Suppressor macrophage treated with lipopolysaccharide for 4 hours (primary cell): ENCODE data around the gene TIRAP.
A peak's percentile ranks its signal among the peaks of the same experiment; 100 is the strongest.

Experiments
- DNase-seq: peaks from one replicate; pipeline ENCODE4 v3.0.0-alpha.2; 2020

Gene TIRAP

GRCh38 chr11:126327281-126328000, 44.5 kb downstream of the TIRAP start:
- DNase-seq: no peak

GRCh38 chr11:126328001-126328390, 45.1 kb downstream of the TIRAP start:
- no peak for DNase-seq

- no peak for DNase-seq
These were observed 45.6 kb downstream of the TIRAP start for GRCh38 chr11:126328444-126328843.

GRCh38 chr11:126328938-126329643, 46.2 kb downstream of the TIRAP start:
- DNase-seq: no peak

GRCh38 chr11:126329644-126330211, 46.8 kb downstream of the TIRAP start:
- no peak for DNase-seq

GRCh38 chr11:126331286-126331685, 48.4 kb downstream of the TIRAP start:
- no peak for DNase-seq

GRCh38 chr11:126332221-126332711, 49.4 kb downstream of the TIRAP start:
- DNase-seq: peak; percentile 64

- no peak for DNase-seq
These were observed 50.2 kb downstream of the TIRAP start for GRCh38 chr11:126333142-126333541.

- DNase-seq: no peak
These were observed 52.0 kb downstream of the TIRAP start for GRCh38 chr11:126334659-126335462.

- no peak for DNase-seq
These were observed 52.5 kb downstream of the TIRAP start for GRCh38 chr11:126335463-126335760.

- DNase-seq: no peak
These were observed 53.2 kb downstream of the TIRAP start for GRCh38 chr11:126336138-126336541.

GRCh38 chr11:126336671-126337101, 53.8 kb downstream of the TIRAP start:
- DNase-seq: no peak

- DNase-seq: no peak
These were observed 54.2 kb downstream of the TIRAP start for GRCh38 chr11:126337126-126337473.

GRCh38 chr11:126337474-126338241, 54.8 kb downstream of the TIRAP start:
- DNase-seq: peak; percentile 85

GRCh38 chr11:126338346-126339055, 55.6 kb downstream of the TIRAP start:
- DNase-seq: no peak

GRCh38 chr11:126339073-126339862, 56.4 kb downstream of the TIRAP start:
- DNase-seq: peak; percentile 67

- no peak for DNase-seq
These were observed 57.1 kb downstream of the TIRAP start for GRCh38 chr11:126339863-126340434.

GRCh38 chr11:126340960-126341606, 58.2 kb downstream of the TIRAP start:
- DNase-seq: no peak

GRCh38 chr11:126341760-126342161, 58.9 kb downstream of the TIRAP start:
- DNase-seq: no peak

- DNase-seq: no peak
These were observed 60.2 kb downstream of the TIRAP start for GRCh38 chr11:126343051-126343450.
